T-helper 22 cell (primary cell): ENCODE results near the gene ULK4.

Experiments
- DNase-seq: peaks from one replicate; pipeline ENCODE4 v3.0.0-alpha.2; 2020; ENCODE audit warnings: low read depth

ULK4 gene

GRCh38 chr3:41251593-41251992 lies 710.3 kb downstream of the ULK4 start:
- DNase-seq: no peak

GRCh38 chr3:41250825-41251224 lies 711.1 kb downstream of the ULK4 start:
- DNase-seq: no peak

GRCh38 chr3:41249318-41249717 lies 712.6 kb downstream of the ULK4 start:
- no peak for DNase-seq

GRCh38 chr3:41248525-41248924 lies 713.4 kb downstream of the ULK4 start:
- no peak for DNase-seq

- no peak for DNase-seq
These were observed 714.6 kb downstream of the ULK4 start for GRCh38 chr3:41247055-41248004.

GRCh38 chr3:41244620-41245336 lies 717.1 kb downstream of the ULK4 start:
- no peak for DNase-seq

GRCh38 chr3:41243183-41243582 lies 718.7 kb downstream of the ULK4 start:
- no peak for DNase-seq

GRCh38 chr3:41241800-41242571 lies 719.9 kb downstream of the ULK4 start:
- no peak for DNase-seq

- DNase-seq: no peak
These were observed 720.7 kb downstream of the ULK4 start for GRCh38 chr3:41241161-41241560.

- DNase-seq: no peak
These were observed 722.3 kb downstream of the ULK4 start for GRCh38 chr3:41239587-41239986.

GRCh38 chr3:41237907-41238306 lies 724.0 kb downstream of the ULK4 start:
- DNase-seq: no peak

- DNase-seq: no peak
These were observed 725.7 kb downstream of the ULK4 start for GRCh38 chr3:41236228-41236627.

GRCh38 chr3:41234823-41235721 lies 726.8 kb downstream of the ULK4 start:
- DNase-seq: no peak

- no peak for DNase-seq
These were observed 737.6 kb downstream of the ULK4 start for GRCh38 chr3:41224120-41224806.

- no peak for DNase-seq
These were observed 738.2 kb downstream of the ULK4 start for GRCh38 chr3:41223691-41224090.

- no peak for DNase-seq
These were observed 738.8 kb downstream of the ULK4 start for GRCh38 chr3:41223078-41223477.

GRCh38 chr3:41222501-41222900 lies 739.4 kb downstream of the ULK4 start:
- no peak for DNase-seq

- no peak for DNase-seq
These were observed 739.9 kb downstream of the ULK4 start for GRCh38 chr3:41222012-41222411.

- DNase-seq: no peak
These were observed 740.8 kb downstream of the ULK4 start for GRCh38 chr3:41220906-41221677.

- no peak for DNase-seq
These were observed 742.5 kb downstream of the ULK4 start for GRCh38 chr3:41219424-41219823.
